HG03108 (cell line): ENCODE measurements around the gene RPP21.

Experiments
- ATAC-seq: cut with Tn5 transposase; IDR thresholded peaks from one replicate; pipeline ENCODE4 v1.9.1; 2021; ENCODE audit warnings: moderate library complexity; ENCODE audit not compliant: unreplicated experiment

RPP21 gene

GRCh38 chr6:30378290-30378937 lies 33.5 kb downstream of the RPP21 start:
- no peak for ATAC-seq

- no peak for ATAC-seq
Measured at GRCh38 chr6:30380464-30380863, 35.5 kb downstream of the RPP21 start.

- ATAC-seq, result no peak
Measured at GRCh38 chr6:30386166-30386565, 41.2 kb downstream of the RPP21 start.

GRCh38 chr6:30391240-30391639 lies 46.3 kb downstream of the RPP21 start:
- no peak for ATAC-seq

GRCh38 chr6:30394139-30394538 lies 49.2 kb downstream of the RPP21 start:
- no peak for ATAC-seq
